Psoas muscle (tissue), 8 donors: Measurements from ENCODE around the gene PAFAH2. TPM values are rescaled to one million over a fixed set of nuclear protein-coding genes. Genes with fewer than 3 reads are reported as not detected.
"Not testable (repeated sequence)": the region's sequence is repeated elsewhere in the genome, so short reads cannot be mapped to it uniquely, and the experiment has no call there.

Experiments
- ATAC-seq, 4 donors: fragments of 200-7000 bp; cut with Tn5 transposase; one replicate each; pipeline ENCODE4 v1.9.1; 2020; ENCODE audit warnings: moderate library complexity in 3 of 4, mild to moderate bottlenecking in 2 of 4
- DNase-seq, 2 donors: peaks; one replicate each; pipeline ENCODE4 v3.0.0-alpha.2; 2020
- H3K27ac ChIP-seq: fragments of 200-600 bp; one replicate; pipeline ENCODE4 v1.8.0; 2022
- H3K27me3 ChIP-seq, 3 donors: fragments of 200-600 bp in 1 of 3; one replicate each; pipeline versions ENCODE4 v1.6.1 to v1.8.0; 2013 to 2022; ENCODE audit warnings: low read length in 2 of 3, mild to moderate bottlenecking in 2 of 3, moderate library complexity in 1 of 3; ENCODE audit not compliant: insufficient read depth in 3 of 3
- H3K36me3 ChIP-seq, 2 donors: fragments of 200-600 bp in 1 of 2; one replicate each; pipeline versions ENCODE4 v1.6.1 to v1.8.0; 2013 to 2022; ENCODE audit warnings: low read depth in 1 of 2, mild to moderate bottlenecking in 1 of 2, moderate library complexity in 1 of 2; ENCODE audit not compliant: insufficient read depth in 1 of 2
- H3K4me1 ChIP-seq: fragments of 200-600 bp; one replicate; pipeline ENCODE4 v1.8.0; 2022
- H3K4me3 ChIP-seq: fragments of 200-600 bp; one replicate; pipeline ENCODE4 v1.8.0; 2022; ENCODE audit warnings: mild to moderate bottlenecking
- H3K9me3 ChIP-seq: fragments of 200-600 bp; one replicate; pipeline ENCODE4 v1.8.0; 2022
- WGBS, 3 donors: extraction: QIAGEN DNeasy Blood & Tissue Kit; methylation state at CpG; one replicate each; pipeline versions ENCODE4 v1.1.6 to v1.1.7; 2013; 5-methylcytosine and 5-hydroxymethylcytosine counted together
- intact Hi-C, 2 donors: fragments of 100-400 bp; cut with DNase I; formaldehyde crosslinking; loops; one replicate each; pipeline versions ENCODE4 v1.11.0 to v1.14.2; 2022
- polyA plus RNA-seq, 3 donors: library from polyadenylated mRNA; stranded (reverse); fragments of 200-250 nt; gene quantifications; one replicate each; pipeline ENCODE4 v1.2.3, GENCODE V29; 2013
- total RNA-seq, 4 donors: library from RNA; stranded (reverse); fragmentation: NEBNext Ultra II Directional in 2 of 4; extraction: Animal tissue kit (Norgen Biotek cat#: 25700) in 2 of 4; gene quantifications; one replicate each; pipeline versions ENCODE4 v1.2.1 to v1.2.4, GENCODE V29; 2021 to 2023
- TF ChIP-seq, protein P1 (sequence below): fragments of 200-600 bp; IDR thresholded peaks from one replicate; pipeline ENCODE4 v1.8.0; 2022; ENCODE audit warnings: antibody characterized with exemption
- donor health status: healthy with polysubstance abuse.
- donor health status: DM: no; HTN: no; CAD: no; lungs with moderate emphysema.
- donor health status: Bipolar disorder and iron deficiency.
- donor health status: healthy.
- donor health status: DM: yes; HTN: yes; CAD: no.
- donor health status: DM: no; HTN: no; CAD: no.
- donor health status: DM: no; HTN: no; CAD: no.
- donor health status: DM: yes; HTN: yes; CAD: no.

PAFAH2 gene
- total and polyA plus RNA-seq, 7 donors = 5.1 to 30.1 (median 11.3) TPM

DNA sequence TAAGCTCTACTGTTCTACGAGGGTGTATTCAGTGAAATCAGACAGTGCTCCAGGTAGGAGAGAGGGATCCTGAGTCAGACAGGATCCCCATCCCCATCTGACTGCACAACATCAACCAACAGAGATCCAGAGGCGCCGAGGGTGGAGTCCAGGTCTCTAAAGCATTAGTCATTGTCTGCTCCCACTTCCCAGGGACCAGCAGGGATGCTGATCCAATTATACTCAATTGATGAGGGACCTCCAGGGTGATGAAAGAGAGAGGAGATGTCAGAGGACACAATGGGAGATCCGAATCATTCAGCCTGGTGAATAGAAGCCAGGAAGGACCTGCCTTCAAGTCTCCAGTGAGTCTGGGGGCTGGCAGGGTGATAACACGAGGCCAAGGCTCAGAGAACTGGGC, 52.1 kb downstream of the PAFAH2 start:
- no peak overlapping the region for H3K27ac ChIP-seq
- H3K27me3 ChIP-seq = no peaks in the 10 kb centered on the region
- no peak overlapping the region for H3K4me3 ChIP-seq
- 88 to 92% (median 89%) methylated on average over 5 of the region's 5 CpGs for WGBS, 3 donors
- DNase-seq (no peak), ATAC-seq (no peak)
- H3K9me3 ChIP-seq = no peaks in the 10 kb centered on the region
- H3K36me3 ChIP-seq = no peaks in the 10 kb centered on the region
- TF ChIP-seq, protein P1, sequence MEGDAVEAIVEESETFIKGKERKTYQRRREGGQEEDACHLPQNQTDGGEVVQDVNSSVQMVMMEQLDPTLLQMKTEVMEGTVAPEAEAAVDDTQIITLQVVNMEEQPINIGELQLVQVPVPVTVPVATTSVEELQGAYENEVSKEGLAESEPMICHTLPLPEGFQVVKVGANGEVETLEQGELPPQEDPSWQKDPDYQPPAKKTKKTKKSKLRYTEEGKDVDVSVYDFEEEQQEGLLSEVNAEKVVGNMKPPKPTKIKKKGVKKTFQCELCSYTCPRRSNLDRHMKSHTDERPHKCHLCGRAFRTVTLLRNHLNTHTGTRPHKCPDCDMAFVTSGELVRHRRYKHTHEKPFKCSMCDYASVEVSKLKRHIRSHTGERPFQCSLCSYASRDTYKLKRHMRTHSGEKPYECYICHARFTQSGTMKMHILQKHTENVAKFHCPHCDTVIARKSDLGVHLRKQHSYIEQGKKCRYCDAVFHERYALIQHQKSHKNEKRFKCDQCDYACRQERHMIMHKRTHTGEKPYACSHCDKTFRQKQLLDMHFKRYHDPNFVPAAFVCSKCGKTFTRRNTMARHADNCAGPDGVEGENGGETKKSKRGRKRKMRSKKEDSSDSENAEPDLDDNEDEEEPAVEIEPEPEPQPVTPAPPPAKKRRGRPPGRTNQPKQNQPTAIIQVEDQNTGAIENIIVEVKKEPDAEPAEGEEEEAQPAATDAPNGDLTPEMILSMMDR = no peak
- no peaks in the 10 kb centered on the region for H3K4me1 ChIP-seq
- intact Hi-C loops = no loop called here

DNA sequence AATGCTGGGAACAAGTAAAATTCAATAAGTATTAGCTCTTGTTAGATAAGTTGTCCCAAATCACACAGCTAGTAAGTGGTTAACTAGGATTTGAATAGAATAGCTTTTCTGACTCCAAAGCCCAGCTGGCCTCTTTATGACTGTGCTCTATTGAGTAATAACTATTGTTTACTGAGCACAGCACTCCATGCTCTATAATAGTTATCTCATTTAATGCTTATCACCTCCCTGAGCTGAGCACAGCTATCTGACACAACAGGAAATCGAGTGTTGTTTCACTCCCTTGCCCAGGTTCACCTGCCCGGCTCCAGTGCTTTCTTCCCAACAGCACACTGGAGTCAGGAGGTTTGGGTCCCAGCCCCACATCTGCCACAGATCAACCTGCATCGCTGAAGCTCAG, 52.9 kb downstream of the PAFAH2 start:
- no peak for DNase-seq
- intact Hi-C loops = no loop called here
- Histone ChIP-seq H3K4me3 (no peak overlapping the region), H3K9me3 (no peaks in the 10 kb centered on the region), H3K36me3 (no peaks in the 10 kb centered on the region), H3K27me3 (no peaks in the 10 kb centered on the region), H3K27ac (no peak overlapping the region), H3K4me1 (no peaks in the 10 kb centered on the region)
- TF ChIP-seq, protein P1 = no peak
- WGBS, 3 donors = 86 to 88% (median 87%) methylated on average over 3 of the region's 3 CpGs
- ATAC-seq = no peak

DNA sequence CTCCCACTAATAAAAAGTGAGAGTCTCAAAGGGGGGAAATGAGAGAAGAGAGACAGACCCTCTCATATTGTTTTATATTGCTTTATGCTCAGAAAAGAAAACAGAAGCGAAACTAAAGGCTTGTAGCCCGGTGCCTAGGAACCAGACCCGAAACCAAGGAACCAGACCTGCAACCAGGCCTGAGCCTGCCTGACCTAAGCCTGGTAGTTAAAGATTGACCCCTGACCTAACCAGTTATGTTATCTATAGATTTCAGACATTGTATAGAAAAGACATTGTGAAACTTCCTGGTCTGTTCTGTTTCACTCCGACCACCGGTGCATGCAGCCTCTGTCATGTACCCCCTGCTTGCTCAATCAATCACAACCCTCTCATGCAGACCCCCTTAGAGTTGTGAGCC, 54.4 kb downstream of the PAFAH2 start:
- ATAC-seq, H3K27me3 ChIP-seq, H3K9me3 ChIP-seq, H3K27ac ChIP-seq, H3K4me3 ChIP-seq, DNase-seq, H3K4me1 ChIP-seq, intact Hi-C loops, H3K36me3 ChIP-seq: not testable (repeated sequence)
- 93 to 95% (median 95%) methylated on average over 5 of the region's 5 CpGs for WGBS, 3 donors

DNA sequence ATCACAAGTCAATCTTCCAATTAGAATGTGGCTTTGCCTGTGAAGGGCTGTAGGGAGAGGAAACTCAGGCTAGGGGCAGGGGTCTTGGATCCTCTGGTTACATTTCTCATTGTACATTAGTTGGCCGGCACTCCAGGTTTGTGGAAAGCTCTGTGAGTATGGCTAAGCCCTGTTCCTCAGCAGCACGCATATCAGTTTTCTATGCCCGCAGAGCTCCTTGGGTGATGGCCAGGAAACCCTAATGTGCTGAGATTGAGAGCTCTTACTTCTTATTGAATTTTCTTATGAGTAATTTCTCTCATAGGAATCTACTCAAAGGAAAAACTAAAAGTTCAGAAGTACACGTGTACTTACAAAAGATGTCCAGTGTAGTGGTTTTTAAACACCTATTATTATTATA, 60.9 kb downstream of the PAFAH2 start:
- DNase-seq (no peak), ATAC-seq (peak in 1 of 4 donors; percentile 58)
- TF ChIP-seq, protein P1 = no peak
- intact Hi-C loops = no loop called here
- Histone ChIP-seq H3K4me1 (no peaks in the 10 kb centered on the region), H3K27me3 (no peaks in the 10 kb centered on the region), H3K4me3 (no peak overlapping the region), H3K27ac (no peak overlapping the region), H3K9me3 (no peaks in the 10 kb centered on the region), H3K36me3 (no peaks in the 10 kb centered on the region)
- WGBS, 3 donors = 25 to 44% (median 34%) methylated on average over 4 of the region's 4 CpGs

DNA sequence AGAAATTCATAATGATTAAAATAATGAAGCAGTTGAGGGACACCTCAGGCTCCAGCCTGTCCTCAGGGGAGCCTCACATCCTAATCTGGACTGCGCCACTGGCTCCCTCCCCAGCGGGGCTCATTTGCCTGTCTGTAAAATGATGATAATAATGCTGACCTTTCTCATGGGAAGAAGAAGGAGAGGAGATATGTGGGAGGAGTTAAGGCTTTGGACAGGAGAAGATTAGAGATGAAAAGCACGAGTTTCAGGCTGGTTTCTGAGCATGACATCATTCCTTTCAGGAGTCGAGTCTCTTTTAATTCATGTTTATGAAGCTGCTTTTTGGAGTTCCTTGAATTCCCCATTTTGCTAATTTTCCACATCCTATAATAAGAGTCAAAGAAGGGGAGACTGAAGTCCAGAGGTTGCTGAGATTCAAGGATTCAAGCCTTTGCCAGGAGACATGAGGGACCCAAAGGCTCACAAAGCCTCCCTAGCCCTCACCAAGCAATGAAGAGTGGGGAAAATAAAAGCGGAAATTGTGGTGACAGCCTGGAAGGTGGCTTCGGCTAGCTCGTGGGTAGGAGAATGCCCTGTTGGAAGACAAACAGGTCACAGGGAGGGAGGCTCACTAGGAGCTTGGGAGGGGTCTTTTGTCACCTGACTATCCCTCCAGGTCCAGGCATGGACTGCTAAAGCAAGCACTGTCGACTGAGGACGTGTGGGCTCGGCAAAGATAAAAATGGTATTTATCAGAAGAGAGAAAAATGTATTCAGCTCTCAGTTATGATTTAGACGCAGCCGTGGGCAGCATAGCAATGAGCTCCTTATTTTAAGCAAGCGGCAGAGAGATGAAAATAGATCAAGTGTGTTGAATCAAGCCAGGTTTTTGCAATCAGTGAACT, 64.1 kb downstream of the PAFAH2 start:
- WGBS, 3 donors = 71 to 76% (median 72%) methylated on average over 13 of the region's 13 CpGs
- intact Hi-C loops = no loop called here
- no peak for DNase-seq
- no peaks in the 10 kb centered on the region for H3K4me1 ChIP-seq
- peak in 1 of 4 donors; percentile 64 for ATAC-seq
- no peaks in the 10 kb centered on the region for H3K9me3 ChIP-seq
- no peak overlapping the region for H3K27ac ChIP-seq
- H3K4me3 ChIP-seq = no peak overlapping the region
- no peaks in the 10 kb centered on the region for H3K27me3 ChIP-seq
- no peaks in the 10 kb centered on the region for H3K36me3 ChIP-seq
- TF ChIP-seq, protein P1 = no peak

DNA sequence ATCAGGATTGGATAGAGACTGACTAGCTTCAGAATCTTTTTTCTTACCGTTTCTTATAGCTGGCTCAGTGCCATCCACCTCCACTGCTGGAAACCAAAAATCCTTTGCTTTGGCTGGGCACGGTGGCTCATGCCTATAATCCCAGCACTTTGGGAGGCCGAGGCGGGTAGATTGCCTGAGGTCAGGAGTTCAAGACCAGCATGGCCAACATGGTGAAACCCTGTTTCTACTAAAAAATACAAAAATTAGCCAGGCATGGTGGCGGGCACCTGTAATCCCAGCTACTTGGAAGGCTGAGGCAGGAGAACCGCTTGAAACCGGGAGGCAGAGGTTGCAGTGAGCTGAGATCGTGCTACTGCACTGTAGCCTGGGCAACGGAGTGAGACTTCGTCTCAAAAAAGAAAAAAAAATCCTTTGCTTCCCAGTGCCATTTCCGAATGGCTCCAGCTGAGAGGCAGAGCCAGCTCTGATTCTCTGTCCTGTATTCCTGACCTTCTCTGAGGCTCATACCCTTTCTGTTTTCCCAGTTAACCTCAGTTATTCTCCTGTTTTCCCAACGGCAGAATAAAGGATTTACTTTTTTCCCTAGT, 65.0 kb downstream of the PAFAH2 start:
- H3K27me3 ChIP-seq, H3K27ac ChIP-seq, H3K4me3 ChIP-seq, H3K36me3 ChIP-seq, DNase-seq, H3K4me1 ChIP-seq, H3K9me3 ChIP-seq, ATAC-seq, intact Hi-C loops: not testable (repeated sequence)
- WGBS, 3 donors = 58 to 65% (median 61%) methylated on average over 12 of the region's 12 CpGs
